Activated naive CD4-positive, alpha-beta T cell treated with anti-CD3 and anti-CD28 coated beads, Interleukin-2, amount 10 ng/mL, durations not matched to agents 7 days and 5 days (primary cell): ENCODE results near the gene SYNCRIP.
A peak's percentile ranks its signal among the peaks of the same experiment; 100 is the strongest.
"Not testable (repeated sequence)": the region's sequence is repeated elsewhere in the genome, so short reads cannot be mapped to it uniquely, and the experiment has no call there.

ENCODE experiments used
- CTCF ChIA-PET: fragments of 350-600 bp; sonication (Branson Sonifier 250); formaldehyde crosslinking; loops from one replicate; lab custom pipeline; 2021; ENCODE audit warnings: antibody characterized with exemption; lab: Charles Lee
- DNase-seq: peaks from one replicate; pipeline ENCODE4 v3.0.0-alpha.2; 2020
- H3K27ac Mint-ChIP-seq: one replicate; pipeline ENCODE4 v1.8.0; 2021; ENCODE audit warnings: mild to moderate bottlenecking, moderate library complexity, mixed read lengths
- H3K27me3 Mint-ChIP-seq: one replicate; pipeline ENCODE4 v1.8.0; 2021; ENCODE audit warnings: mild to moderate bottlenecking, mixed read lengths
- H3K36me3 Mint-ChIP-seq: one replicate; pipeline ENCODE4 v1.8.0; 2021; ENCODE audit warnings: mixed read lengths
- H3K4me1 Mint-ChIP-seq: one replicate; pipeline ENCODE4 v1.8.0; 2021; ENCODE audit warnings: mixed read lengths
- H3K4me3 Mint-ChIP-seq: one replicate; pipeline ENCODE4 v1.8.0; 2021; ENCODE audit warnings: mild to moderate bottlenecking, moderate library complexity, mixed read lengths
- H3K9me3 Mint-ChIP-seq: one replicate; pipeline ENCODE4 v1.8.0; 2021; ENCODE audit warnings: mixed read lengths

SYNCRIP gene

GRCh38 chr6:85642774-85643536 lies at the start of gene SYNCRIP:
Gene SYNCRIP, minus strand, starts transcription at chr6:85642886. Its CDS starts 1,447 bp downstream, at chr6:85641439.
- peaks cover 43% of the 10 kb centered on the region for H3K36me3 Mint-ChIP-seq
- peaks cover 46% of the 10 kb centered on the region for H3K4me1 Mint-ChIP-seq
- CTCF ChIA-PET, result interaction anchor here (4.0 kb wide), 1 partner anchor 35 kb away, joined by 21 read pairs; no protein-coding TSS in a partner anchor
- DNase-seq, result peak; percentile 98
- peak within 1 kb of the TSS; percentile 100 for H3K27ac Mint-ChIP-seq
- no peaks in the 10 kb centered on the region for H3K9me3 Mint-ChIP-seq
- peak within 1 kb of the TSS; percentile 89 for H3K4me3 Mint-ChIP-seq
- H3K27me3 Mint-ChIP-seq, result peaks cover 9% of the 10 kb centered on the region

GRCh38 chr6:85691478-85691877 lies 48.8 kb upstream of the SYNCRIP start:
- Mint-ChIP-seq H3K4me3 (no peak overlapping the region), H3K4me1 (no peaks in the 10 kb centered on the region), H3K9me3 (no peaks in the 10 kb centered on the region), H3K36me3 (peaks cover 1% of the 10 kb centered on the region), H3K27ac (no peak overlapping the region), H3K27me3 (peaks cover 13% of the 10 kb centered on the region)
- DNase-seq, result no peak
- CTCF ChIA-PET, result no interaction called here

GRCh38 chr6:85690071-85690470 lies 47.4 kb upstream of the SYNCRIP start:
- Mint-ChIP-seq H3K4me3 (no peak overlapping the region), H3K36me3 (peaks cover 1% of the 10 kb centered on the region), H3K27ac (no peak overlapping the region), H3K4me1 (no peaks in the 10 kb centered on the region), H3K27me3 (peaks cover 13% of the 10 kb centered on the region), H3K9me3 (no peaks in the 10 kb centered on the region)
- CTCF ChIA-PET, result no interaction called here
- DNase-seq, result no peak

GRCh38 chr6:85685713-85686112 lies 43.0 kb upstream of the SYNCRIP start:
- CTCF ChIA-PET, result no interaction called here
- no peak for DNase-seq
- no peak overlapping the region for H3K4me3 Mint-ChIP-seq
- no peak overlapping the region for H3K27ac Mint-ChIP-seq
- H3K27me3 Mint-ChIP-seq, result peaks cover 10% of the 10 kb centered on the region
- peaks cover 8% of the 10 kb centered on the region for H3K4me1 Mint-ChIP-seq
- H3K36me3 Mint-ChIP-seq, result peaks cover 6% of the 10 kb centered on the region
- H3K9me3 Mint-ChIP-seq, result peaks cover 4% of the 10 kb centered on the region

GRCh38 chr6:85684809-85685171 lies 42.1 kb upstream of the SYNCRIP start:
- no peak for DNase-seq
- Mint-ChIP-seq H3K36me3 (peaks cover 6% of the 10 kb centered on the region), H3K27me3 (peaks cover under 1% of the 10 kb centered on the region), H3K4me3 (no peak overlapping the region), H3K27ac (no peak overlapping the region), H3K9me3 (peaks cover 4% of the 10 kb centered on the region), H3K4me1 (peaks cover 15% of the 10 kb centered on the region)
- CTCF ChIA-PET, result no interaction called here

- Mint-ChIP-seq H3K27me3 (no peaks in the 10 kb centered on the region), H3K9me3 (peaks cover 4% of the 10 kb centered on the region), H3K4me1 (peaks cover 20% of the 10 kb centered on the region), H3K27ac (no peak overlapping the region), H3K36me3 (peaks cover 6% of the 10 kb centered on the region), H3K4me3 (no peak overlapping the region)
- no peak for DNase-seq
- CTCF ChIA-PET, result no interaction called here
Observed at GRCh38 chr6:85684133-85684808, 41.6 kb upstream of the SYNCRIP start.

GRCh38 chr6:85681899-85682298 lies 39.2 kb upstream of the SYNCRIP start:
- H3K27ac Mint-ChIP-seq, H3K9me3 Mint-ChIP-seq, DNase-seq, CTCF ChIA-PET, H3K27me3 Mint-ChIP-seq, H3K4me3 Mint-ChIP-seq: not testable (repeated sequence)
- Mint-ChIP-seq H3K36me3 (peaks cover 22% of the 10 kb centered on the region), H3K4me1 (peaks cover 21% of the 10 kb centered on the region)

- Mint-ChIP-seq H3K9me3 (peaks cover 4% of the 10 kb centered on the region), H3K4me3 (peak overlapping the region; percentile 91), H3K36me3 (peaks cover 36% of the 10 kb centered on the region), H3K27me3 (peaks cover 4% of the 10 kb centered on the region), H3K4me1 (peaks cover 35% of the 10 kb centered on the region), H3K27ac (peak overlapping the region; percentile 97)
- no peak for DNase-seq
- CTCF ChIA-PET, result no interaction called here
Observed at GRCh38 chr6:85680388-85680787, 37.7 kb upstream of the SYNCRIP start.

- peak overlapping the region; percentile 91 for H3K4me3 Mint-ChIP-seq
- H3K9me3 Mint-ChIP-seq, result peaks cover 4% of the 10 kb centered on the region
- peak overlapping the region; percentile 97 for H3K27ac Mint-ChIP-seq
- peaks cover 44% of the 10 kb centered on the region for H3K4me1 Mint-ChIP-seq
- peaks cover 44% of the 10 kb centered on the region for H3K36me3 Mint-ChIP-seq
- CTCF ChIA-PET, result no interaction called here
- peaks cover 4% of the 10 kb centered on the region for H3K27me3 Mint-ChIP-seq
- no peak for DNase-seq
Observed at GRCh38 chr6:85679445-85680123, 36.9 kb upstream of the SYNCRIP start.

GRCh38 chr6:85678602-85679444 lies 36.1 kb upstream of the SYNCRIP start:
- DNase-seq, result peak; percentile 98
- peak overlapping the region; percentile 91 for H3K4me3 Mint-ChIP-seq
- H3K4me1 Mint-ChIP-seq, result peaks cover 51% of the 10 kb centered on the region
- H3K9me3 Mint-ChIP-seq, result peaks cover 4% of the 10 kb centered on the region
- H3K27ac Mint-ChIP-seq, result peak overlapping the region; percentile 97
- CTCF ChIA-PET, result interaction anchor here (1.0 to 1.7 kb wide), 7 partner anchors 27 to 194 kb away, joined by 3 to 21 read pairs (median 4); partner anchors contain the start of genes SNX14 and SYNCRIP
- H3K36me3 Mint-ChIP-seq, result peaks cover 52% of the 10 kb centered on the region
- H3K27me3 Mint-ChIP-seq, result peaks cover 4% of the 10 kb centered on the region

GRCh38 chr6:85678026-85678601 lies 35.4 kb upstream of the SYNCRIP start:
- Mint-ChIP-seq H3K4me1 (peaks cover 58% of the 10 kb centered on the region), H3K9me3 (peaks cover 4% of the 10 kb centered on the region), H3K36me3 (peaks cover 59% of the 10 kb centered on the region), H3K27ac (peak overlapping the region; percentile 97), H3K4me3 (peak overlapping the region; percentile 91), H3K27me3 (peaks cover 4% of the 10 kb centered on the region)
- CTCF ChIA-PET, result interaction anchor here (1.0 to 1.7 kb wide), 7 partner anchors 26 to 194 kb away, joined by 3 to 21 read pairs (median 4); partner anchors contain the start of genes SNX14 and SYNCRIP
- no peak for DNase-seq

- Mint-ChIP-seq H3K4me3 (peak overlapping the region; percentile 91), H3K9me3 (peaks cover 4% of the 10 kb centered on the region), H3K4me1 (peaks cover 62% of the 10 kb centered on the region), H3K27me3 (peaks cover 4% of the 10 kb centered on the region), H3K36me3 (peaks cover 66% of the 10 kb centered on the region), H3K27ac (peak overlapping the region; percentile 97)
- DNase-seq, result peak; percentile 29
- CTCF ChIA-PET, result interaction anchor here (1.0 to 1.8 kb wide), 8 partner anchors 25 to 195 kb away, joined by 3 to 21 read pairs (median 4); partner anchors contain the start of genes SNX14 and SYNCRIP
Observed at GRCh38 chr6:85677234-85677956, 34.7 kb upstream of the SYNCRIP start.
